Aorta (tissue), 5 donors: Measurements from ENCODE around the gene GCHFR. TPM values are rescaled to one million over a fixed set of nuclear protein-coding genes. Genes with fewer than 3 reads are reported as not detected.

Experiments
- ATAC-seq: fragments of 200-7000 bp; cut with Tn5 transposase; one replicate; pipeline ENCODE4 v1.9.1; 2022; ENCODE audit warnings: moderate library complexity; ENCODE audit not compliant: low FRiP score
- DNase-seq, 2 donors: peaks; one replicate each; pipeline ENCODE4 v3.0.0-alpha.2; 2020
- H3K27ac ChIP-seq, 2 donors: one replicate each; pipeline ENCODE4 v1.5.1; 2013; ENCODE audit warnings: low read length in 2 of 2, mild to moderate bottlenecking in 2 of 2, moderate library complexity in 2 of 2, control low read depth in 1 of 2, inconsistent platforms in 1 of 2, low read depth in 1 of 2
- H3K27me3 ChIP-seq, 2 donors: one replicate each; pipeline ENCODE4 v1.6.1; 2013; ENCODE audit warnings: control low read depth in 1 of 2, low read length in 1 of 2, mild to moderate bottlenecking in 1 of 2, moderate library complexity in 1 of 2; ENCODE audit not compliant: insufficient read depth in 2 of 2, control insufficient read depth in 1 of 2
- H3K36me3 ChIP-seq, 2 donors: one replicate each; pipeline ENCODE4 v1.6.1; 2013; ENCODE audit warnings: control low read depth in 1 of 2, low read length in 1 of 2, mild to moderate bottlenecking in 1 of 2; ENCODE audit not compliant: insufficient read depth in 2 of 2, control insufficient read depth in 1 of 2
- H3K4me1 ChIP-seq, 2 donors: one replicate each; pipeline ENCODE4 v1.6.1; 2013; ENCODE audit warnings: low read length in 2 of 2, control low read depth in 1 of 2, mild to moderate bottlenecking in 1 of 2, moderate library complexity in 1 of 2; ENCODE audit not compliant: insufficient read depth in 2 of 2, control insufficient read depth in 1 of 2
- H3K4me3 ChIP-seq, 2 donors: one replicate each; pipeline ENCODE4 v1.5.1; 2013; ENCODE audit warnings: low read length in 2 of 2, control low read depth in 1 of 2, mild to moderate bottlenecking in 1 of 2
- H3K9me3 ChIP-seq: one replicate; pipeline ENCODE4 v1.6.1; 2013; ENCODE audit warnings: mild to moderate bottlenecking, low read length; ENCODE audit not compliant: control insufficient read depth
- WGBS, 2 donors: extraction: QIAGEN DNeasy Blood & Tissue Kit; methylation state at CpG; one replicate each; pipeline ENCODE4 v1.1.7; 2013; 5-methylcytosine and 5-hydroxymethylcytosine counted together
- intact Hi-C, 2 donors: fragments of 100-400 bp; cut with DNase I; formaldehyde crosslinking; loops; one replicate each; pipeline versions ENCODE4 v1.14.2 to v1.15.0; 2022
- long read RNA-seq, 2 donors: library from polyadenylated mRNA; unstranded; transcript quantifications; one replicate each; pipeline ENCODE4 v2.0.0, GENCODE V29; 2020 to 2021
- polyA plus RNA-seq, 2 donors: library from polyadenylated mRNA; stranded (reverse); fragments of 200-250 nt; gene quantifications; one replicate each; pipeline ENCODE4 v1.2.3, GENCODE V29; 2013
- total RNA-seq, 2 donors: library from RNA; stranded (reverse); fragmentation: NEBNext Ultra II Directional; extraction: Animal tissue kit (Norgen Biotek cat#: 25700); gene quantifications; one replicate each; pipeline ENCODE4 v1.2.1, GENCODE V29; 2021
- donor health status: healthy with polysubstance abuse.
- donor health status: Bipolar disorder and iron deficiency.
- donor health status: DM: no; HTN: no; CAD: no.
- donor health status: DM: no; HTN: no; CAD: no.
- donor health status: DM: yes; HTN: yes; CAD: no.

GCHFR gene
- total RNA-seq (1 to 10 TPM; 4.5 to 7.7 TPM), polyA plus RNA-seq (10 to 100 TPM; 21.0 to 48.2 TPM)
- long read RNA-seq, donor 1, partial matches to known transcripts = 0 of 4 reads
- long read RNA-seq, donor 1, other reads (novel, unspliced or antisense) = 1 of 4 reads
- long read RNA-seq, donor 2, partial matches to known transcripts = 3 of 7 reads
- long read RNA-seq, donor 2, other reads (novel, unspliced or antisense) = 0 of 7 reads

GRCh38 chr15:40763801-40764628, at the start of gene GCHFR:
GCHFR (plus strand) TSS chr15:40764068; CDS start chr15:40764181, 113 bp downstream.
- Histone ChIP-seq H3K36me3 (no peaks in the 10 kb centered on the region), H3K27me3 (no peaks in the 10 kb centered on the region), H3K4me1 (no peaks in the 10 kb centered on the region), H3K9me3 (no peaks in the 10 kb centered on the region), H3K27ac (peak within 1 kb of the TSS in 1 of 2 donors; percentile 74), H3K4me3 (peak within 1 kb of the TSS; percentile 7 to 57)
- DNase-seq = peak; percentile 87 to 93
- peak; percentile 85 for ATAC-seq
- WGBS, 2 donors = 1% methylated on average over 74 to 75 of the region's 75 CpGs
- intact Hi-C loops = loop anchor here (5.0 to 10.0 kb wide), 3 partner anchors 43 to 169 kb away; partner anchors contain the start of genes DNAJC17 (in 2 of the 2), ZFYVE19 (in 2 of the 2), KNL1 (in 1 of the 2) and VPS18 (in 1 of the 2)

DNA sequence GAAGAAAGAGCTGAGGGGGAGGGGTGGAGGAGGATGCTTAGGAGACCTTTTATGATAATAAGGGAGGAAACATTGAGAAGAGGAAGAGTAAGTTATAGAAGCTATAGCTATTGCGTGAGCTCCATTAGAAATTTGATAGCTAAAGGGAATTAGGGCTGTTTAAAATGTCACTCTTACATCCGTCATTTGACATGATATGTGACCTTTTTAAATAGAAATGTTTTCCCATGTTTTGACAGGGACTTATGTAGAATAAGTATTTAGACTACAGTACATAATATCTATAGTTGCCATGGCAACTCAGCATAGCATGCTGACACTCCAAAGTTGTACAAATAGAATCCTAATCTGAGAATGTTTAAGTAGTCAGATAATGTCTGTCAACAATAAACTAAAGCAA, 49.7 kb upstream of the GCHFR start:
- ATAC-seq (no peak), DNase-seq (no peak)
- intact Hi-C loops = no loop called here
- H3K4me3 ChIP-seq = no peak overlapping the region
- H3K4me1 ChIP-seq = no peaks in the 10 kb centered on the region
- no peak overlapping the region for H3K27ac ChIP-seq
- H3K9me3 ChIP-seq = no peaks in the 10 kb centered on the region
- H3K27me3 ChIP-seq = no peaks in the 10 kb centered on the region
- WGBS, 2 donors = 49 to 68% methylated on average over 2 of the region's 2 CpGs
- H3K36me3 ChIP-seq = no peaks in the 10 kb centered on the region

DNA sequence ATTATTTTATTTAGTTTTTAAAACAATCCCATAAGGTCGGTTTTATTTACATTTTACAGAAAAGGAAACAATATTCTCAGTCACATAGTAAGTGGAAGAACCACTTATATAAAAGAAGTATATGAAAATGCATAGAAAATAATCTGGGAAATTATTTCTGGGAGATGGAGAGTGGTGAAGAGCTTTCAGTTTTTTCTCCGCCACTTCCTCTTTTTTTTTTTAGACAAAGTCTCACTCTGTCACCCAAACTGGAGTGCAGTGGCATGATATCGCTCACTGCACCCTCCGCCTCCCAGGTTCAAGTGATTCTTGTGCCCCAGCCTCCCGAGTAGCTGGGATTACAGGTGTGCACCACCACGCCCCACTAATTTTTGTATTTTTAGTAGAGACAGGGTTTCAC, 47.7 kb upstream of the GCHFR start:
- intact Hi-C loops = no loop called here
- no peak overlapping the region for H3K27ac ChIP-seq
- H3K27me3 ChIP-seq = no peaks in the 10 kb centered on the region
- H3K9me3 ChIP-seq = no peaks in the 10 kb centered on the region
- no peak for DNase-seq
- no peak overlapping the region for H3K4me3 ChIP-seq
- H3K4me1 ChIP-seq = no peaks in the 10 kb centered on the region
- H3K36me3 ChIP-seq = no peaks in the 10 kb centered on the region
- WGBS, 2 donors = 95 to 96% methylated on average over 6 of the region's 6 CpGs
- ATAC-seq = no peak

DNA sequence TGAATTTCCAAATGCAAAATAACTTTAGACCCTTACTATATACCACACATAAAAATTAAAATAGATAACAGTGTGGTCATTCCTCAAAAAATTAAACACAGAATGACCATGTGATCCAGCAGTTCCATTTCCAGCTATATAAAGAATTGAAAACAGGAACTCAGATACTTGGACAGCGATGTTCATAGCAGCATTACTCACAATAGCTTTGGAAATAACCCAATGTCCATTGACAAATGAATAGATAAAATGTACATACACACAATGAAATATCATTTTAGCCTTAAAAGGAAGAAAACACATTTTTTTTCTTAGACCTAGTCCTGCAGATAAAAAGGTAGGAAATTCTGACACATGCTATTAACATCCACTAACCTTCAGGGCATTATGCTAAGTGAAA, 42.2 kb upstream of the GCHFR start:
- ATAC-seq = no peak
- Histone ChIP-seq H3K27ac (no peak overlapping the region), H3K4me1 (no peaks in the 10 kb centered on the region), H3K27me3 (no peaks in the 10 kb centered on the region), H3K4me3 (no peak overlapping the region), H3K36me3 (no peaks in the 10 kb centered on the region), H3K9me3 (no peaks in the 10 kb centered on the region)
- 72 to 80% methylated on average over 1 of the region's 1 CpG for WGBS, 2 donors
- intact Hi-C loops = no loop called here
- no peak for DNase-seq

DNA sequence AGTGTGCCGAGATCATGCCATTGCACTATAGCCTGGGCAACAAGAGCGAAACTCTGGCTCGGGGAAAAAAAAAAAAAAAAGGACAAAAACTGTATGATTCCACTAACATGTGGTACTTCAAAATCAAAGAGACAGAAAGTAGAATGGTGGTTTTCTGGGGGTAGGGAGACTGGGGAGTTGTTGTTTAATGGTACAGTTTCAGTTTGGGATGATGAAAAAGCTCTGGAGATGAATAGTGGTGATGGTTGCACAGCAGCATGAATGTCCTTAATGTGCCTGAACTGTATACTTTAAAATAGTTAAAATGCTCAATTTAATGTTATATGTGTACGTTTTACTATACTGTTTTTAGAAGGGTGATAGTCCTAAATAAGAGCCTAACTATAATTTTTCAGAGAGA, 41.5 kb upstream of the GCHFR start:
- intact Hi-C loops = no loop called here
- no peak overlapping the region for H3K27ac ChIP-seq
- no peaks in the 10 kb centered on the region for H3K36me3 ChIP-seq
- 92% methylated on average over 4 of the region's 4 CpGs for WGBS, 2 donors
- H3K27me3 ChIP-seq = no peaks in the 10 kb centered on the region
- no peak for ATAC-seq
- no peak for DNase-seq
- H3K4me3 ChIP-seq = no peak overlapping the region
- no peaks in the 10 kb centered on the region for H3K4me1 ChIP-seq
- H3K9me3 ChIP-seq = no peaks in the 10 kb centered on the region

GRCh38 chr15:40722934-40723333, 40.9 kb upstream of the GCHFR start:
- DNase-seq (no peak), ATAC-seq (no peak)
- H3K36me3 ChIP-seq = no peaks in the 10 kb centered on the region
- WGBS, 2 donors = 90 to 95% methylated on average over 2 of the region's 2 CpGs
- H3K4me3 ChIP-seq = no peak overlapping the region
- no peaks in the 10 kb centered on the region for H3K4me1 ChIP-seq
- intact Hi-C loops = no loop called here
- no peak overlapping the region for H3K27ac ChIP-seq
- no peaks in the 10 kb centered on the region for H3K9me3 ChIP-seq
- no peaks in the 10 kb centered on the region for H3K27me3 ChIP-seq

GRCh38 chr15:40723919-40724318, 39.9 kb upstream of the GCHFR start:
- DNase-seq (no peak), ATAC-seq (no peak)
- Histone ChIP-seq H3K4me3 (no peak overlapping the region), H3K4me1 (no peaks in the 10 kb centered on the region), H3K36me3 (no peaks in the 10 kb centered on the region), H3K27me3 (no peaks in the 10 kb centered on the region), H3K9me3 (no peaks in the 10 kb centered on the region), H3K27ac (no peak overlapping the region)
- intact Hi-C loops = no loop called here
- 91 to 93% methylated on average over 2 of the region's 2 CpGs for WGBS, 2 donors

DNA sequence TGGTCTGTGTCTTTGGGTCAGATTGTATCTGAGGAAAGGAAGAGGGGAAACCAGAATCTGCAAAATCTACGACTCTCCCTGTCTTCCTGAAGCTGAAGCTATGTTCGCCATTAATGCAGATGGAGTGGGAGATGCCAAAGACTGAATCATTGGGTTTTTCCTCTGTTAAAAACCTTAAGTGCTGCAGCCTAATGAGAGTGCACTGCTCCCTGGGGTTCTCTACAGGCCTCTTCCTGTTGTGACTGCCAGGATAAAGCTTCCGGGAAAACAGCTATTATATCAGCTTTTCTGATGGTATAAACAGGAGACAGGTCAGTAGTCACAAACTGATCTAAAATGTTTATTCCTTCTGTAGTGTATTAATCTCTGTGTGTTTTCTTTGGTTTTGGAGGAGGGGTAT, 32.8 kb upstream of the GCHFR start:
- WGBS, 2 donors = 86 to 91% methylated on average over 3 of the region's 3 CpGs
- no peak for ATAC-seq
- H3K9me3 ChIP-seq = no peaks in the 10 kb centered on the region
- H3K27ac ChIP-seq = no peak overlapping the region
- no peak overlapping the region for H3K4me3 ChIP-seq
- no peak for DNase-seq
- intact Hi-C loops = no loop called here
- H3K36me3 ChIP-seq = peaks cover under 1 to 2% of the 10 kb centered on the region in 2 donors
- no peaks in the 10 kb centered on the region for H3K4me1 ChIP-seq
- H3K27me3 ChIP-seq = no peaks in the 10 kb centered on the region

DNA sequence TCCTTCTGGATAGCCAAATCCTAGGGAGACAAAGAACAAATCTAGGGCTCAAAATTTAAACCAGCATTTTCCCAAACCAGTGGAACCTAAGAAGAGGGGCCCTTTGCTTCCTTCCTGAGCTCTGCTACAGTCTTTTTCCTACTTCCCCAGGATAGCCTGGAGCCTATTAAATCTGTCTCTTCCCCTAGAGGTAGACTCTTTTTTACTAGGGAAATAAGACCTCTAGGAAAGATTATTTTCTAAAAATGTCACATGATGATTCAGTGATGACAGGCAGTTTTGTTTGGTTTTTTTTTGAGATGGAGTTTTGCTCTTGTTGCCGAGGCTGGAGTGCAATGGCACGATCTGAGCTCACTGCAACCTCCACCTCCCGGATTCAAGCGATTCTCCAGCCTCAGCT, 27.3 kb upstream of the GCHFR start:
- Histone ChIP-seq H3K27me3 (no peaks in the 10 kb centered on the region), H3K4me3 (no peak overlapping the region), H3K9me3 (no peaks in the 10 kb centered on the region), H3K27ac (no peak overlapping the region), H3K4me1 (no peaks in the 10 kb centered on the region), H3K36me3 (peaks cover 3 to 5% of the 10 kb centered on the region in 2 donors)
- no peak for ATAC-seq
- DNase-seq = no peak
- intact Hi-C loops = no loop called here
- WGBS, 2 donors = 78 to 81% methylated on average over 4 of the region's 4 CpGs
